Erythroblast (primary cell): ENCODE data around the gene SEC31B.

Source experiments
- GATA1 ChIP-seq: IDR thresholded peaks from 2 replicates; pipeline ENCODE4 v1.6.1; 2011; ENCODE audit warnings: low read depth, mild to moderate bottlenecking, control low read depth, low read length, moderate library complexity
- POLR2A ChIP-seq: IDR thresholded peaks from 2 replicates; pipeline ENCODE4 v1.6.1; 2011; ENCODE audit warnings: mild to moderate bottlenecking, low read length

GRCh38 chr10:100469756-100470155 is 49.9 kb downstream of the SEC31B start:
- TF ChIP-seq POLR2A (no peak), GATA1 (no peak)
